Measurements from ENCODE around the gene KIAA1586. TPM values are rescaled to one million over a fixed set of nuclear protein-coding genes. Genes with fewer than 3 reads are reported as not detected.
A peak's percentile ranks its signal among the peaks of the same experiment; 100 is the strongest.
"Not testable (repeated sequence)": the region's sequence is repeated elsewhere in the genome, so short reads cannot be mapped to it uniquely, and the experiment has no call there.

KIAA1586 gene
- total RNA-seq, 4 donors from 2014 or later, result 6.2 to 9.9 (median 8.7) TPM

DNA sequence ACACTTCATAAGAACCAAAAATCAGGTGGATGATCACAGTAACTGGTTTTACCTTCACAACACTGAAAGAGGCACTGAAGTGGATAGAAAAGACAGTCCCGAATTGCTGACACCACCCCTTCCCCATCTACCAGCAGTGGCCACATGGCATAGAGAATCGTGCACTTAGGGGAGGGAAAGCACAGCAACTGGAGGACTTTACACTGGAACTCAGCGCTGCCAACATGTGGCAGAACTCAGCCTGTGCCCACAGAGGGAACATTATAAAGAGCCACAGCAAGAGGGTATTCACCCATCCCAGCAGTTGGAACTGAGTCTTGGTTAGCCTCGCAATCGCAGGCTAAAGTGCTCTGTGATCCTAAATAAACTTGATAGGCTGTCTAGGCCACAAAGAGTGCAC lies 6.5 kb upstream of the KIAA1586 start:
- Histone ChIP-seq H3K36me3 (no peaks in the 10 kb centered on the region), H3K9me3 (no peaks in the 10 kb centered on the region), H3K4me1 (no peaks in the 10 kb centered on the region), H3K4me3 (no peak overlapping the region), H3K27ac (replicated peaks in 1 of 4) (no peak overlapping the region), H3K27me3 (peaks cover 0 to 19% (median 0%) of the 10 kb centered on the region in 4 donors)
- DNase-seq (ENCODE audit: extremely low spot score), result no peak
- no peak for TF ChIP-seq POLR2AphosphoS5 (IDR thresholded peaks at IDR 0.05)
- TF ChIP-seq EP300 (IDR thresholded peaks at IDR 0.05), result no peak
- TF ChIP-seq POLR2A (IDR thresholded peaks at IDR 0.05; ENCODE audit: low read depth), result no peak
- TF ChIP-seq, protein P1, sequence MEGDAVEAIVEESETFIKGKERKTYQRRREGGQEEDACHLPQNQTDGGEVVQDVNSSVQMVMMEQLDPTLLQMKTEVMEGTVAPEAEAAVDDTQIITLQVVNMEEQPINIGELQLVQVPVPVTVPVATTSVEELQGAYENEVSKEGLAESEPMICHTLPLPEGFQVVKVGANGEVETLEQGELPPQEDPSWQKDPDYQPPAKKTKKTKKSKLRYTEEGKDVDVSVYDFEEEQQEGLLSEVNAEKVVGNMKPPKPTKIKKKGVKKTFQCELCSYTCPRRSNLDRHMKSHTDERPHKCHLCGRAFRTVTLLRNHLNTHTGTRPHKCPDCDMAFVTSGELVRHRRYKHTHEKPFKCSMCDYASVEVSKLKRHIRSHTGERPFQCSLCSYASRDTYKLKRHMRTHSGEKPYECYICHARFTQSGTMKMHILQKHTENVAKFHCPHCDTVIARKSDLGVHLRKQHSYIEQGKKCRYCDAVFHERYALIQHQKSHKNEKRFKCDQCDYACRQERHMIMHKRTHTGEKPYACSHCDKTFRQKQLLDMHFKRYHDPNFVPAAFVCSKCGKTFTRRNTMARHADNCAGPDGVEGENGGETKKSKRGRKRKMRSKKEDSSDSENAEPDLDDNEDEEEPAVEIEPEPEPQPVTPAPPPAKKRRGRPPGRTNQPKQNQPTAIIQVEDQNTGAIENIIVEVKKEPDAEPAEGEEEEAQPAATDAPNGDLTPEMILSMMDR (IDR thresholded peaks at IDR 0.05), result no peak
- WGBS, result 80% methylated on average over 5 of the region's 5 CpGs
- intact Hi-C loops (cut with DNase I), result no loop called here

GRCh38 chr6:57044061-57044460 lies 2.4 kb upstream of the KIAA1586 start:
- H3K36me3 ChIP-seq; DNase-seq (ENCODE audit: extremely low spot score); H3K9me3 ChIP-seq; intact Hi-C loops (cut with DNase I); H3K4me3 ChIP-seq; H3K27ac ChIP-seq (replicated peaks in 1 of 4): not testable (repeated sequence)
- Histone ChIP-seq H3K27me3 (peaks cover 0 to 19% (median 0%) of the 10 kb centered on the region in 4 donors), H3K4me1 (peaks cover 4 to 17% (median 13%) of the 10 kb centered on the region in 4 donors)
- WGBS, result 81% methylated on average over 1 of the region's 1 CpG

- H3K36me3 ChIP-seq, result no peaks in the 10 kb centered on the region
- TF ChIP-seq, protein P1 (IDR thresholded peaks at IDR 0.05), result no peak
- TF ChIP-seq POLR2AphosphoS5 (IDR thresholded peaks at IDR 0.05), result no peak
- TF ChIP-seq EP300 (IDR thresholded peaks at IDR 0.05), result no peak
- no peak for TF ChIP-seq POLR2A (IDR thresholded peaks at IDR 0.05; ENCODE audit: low read depth)
- no peak overlapping the region for H3K27ac ChIP-seq (replicated peaks in 1 of 4)
- 96% methylated on average over 2 of the region's 2 CpGs for WGBS
- H3K4me3 ChIP-seq, result no peak overlapping the region
- H3K27me3 ChIP-seq, result peaks cover 0 to 19% (median 0%) of the 10 kb centered on the region in 4 donors
- no peak for DNase-seq (ENCODE audit: extremely low spot score)
- H3K4me1 ChIP-seq, result peaks cover 4 to 19% (median 18%) of the 10 kb centered on the region in 4 donors
- H3K9me3 ChIP-seq, result no peaks in the 10 kb centered on the region
- intact Hi-C loops (cut with DNase I), result no loop called here
These were observed 1.9 kb upstream of the KIAA1586 start for GRCh38 chr6:57044568-57044967.

- intact Hi-C loops (cut with DNase I), result loop anchor here (5.0 kb wide), 2 partner anchors 40 to 275 kb away; no protein-coding TSS in a partner anchor
- not testable (repeated sequence) for H3K27me3 ChIP-seq; H3K9me3 ChIP-seq; DNase-seq (ENCODE audit: extremely low spot score); H3K27ac ChIP-seq (replicated peaks in 1 of 4); H3K4me3 ChIP-seq
- WGBS, result no CpG with 5 or more reads among the region's 5 CpGs
- peaks cover 7 to 18% (median 14%) of the 10 kb centered on the region in 4 donors for H3K36me3 ChIP-seq
- H3K4me1 ChIP-seq, result peaks cover 4 to 23% (median 18%) of the 10 kb centered on the region in 4 donors
These were observed 728 bp downstream of the KIAA1586 start for GRCh38 chr6:57047257-57047585.

- not testable (repeated sequence) for DNase-seq (ENCODE audit: extremely low spot score); H3K9me3 ChIP-seq
These were observed 1.4 kb downstream of the KIAA1586 start for GRCh38 chr6:57047859-57048258.

DNA sequence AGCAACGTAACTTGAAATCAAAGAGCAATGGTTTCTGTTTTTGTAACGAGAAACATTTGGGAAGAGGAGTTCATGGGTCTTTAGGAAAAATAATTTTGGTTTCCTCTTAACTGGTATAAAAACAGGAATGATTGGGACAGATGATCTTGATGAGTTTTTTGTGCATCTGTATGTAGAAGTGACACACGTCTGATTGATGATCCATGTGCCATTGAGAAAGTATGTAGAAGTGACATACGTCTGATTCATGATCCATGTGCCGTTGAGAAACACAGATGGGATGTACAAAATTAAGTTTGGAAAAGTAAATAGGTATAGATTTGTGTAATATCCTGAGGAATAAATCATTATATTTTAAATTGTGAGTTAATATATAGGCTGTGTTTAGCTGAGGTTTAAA lies 2.1 kb downstream of the KIAA1586 start:
- TF ChIP-seq POLR2AphosphoS5 (IDR thresholded peaks at IDR 0.05) (no peak), EP300 (IDR thresholded peaks at IDR 0.05) (no peak), POLR2A (IDR thresholded peaks at IDR 0.05; ENCODE audit: low read depth) (no peak)
- TF ChIP-seq, protein P1 (IDR thresholded peaks at IDR 0.05), result no peak
- Histone ChIP-seq H3K4me3 (no peak overlapping the region), H3K4me1 (peaks cover 4 to 23% (median 18%) of the 10 kb centered on the region in 4 donors), H3K9me3 (no peaks in the 10 kb centered on the region), H3K27me3 (no peaks in the 10 kb centered on the region), H3K36me3 (peaks cover 13 to 31% (median 21%) of the 10 kb centered on the region in 4 donors), H3K27ac (replicated peaks in 1 of 4) (no peak overlapping the region)
- intact Hi-C loops (cut with DNase I), result loop anchor here (5.0 kb wide), 2 partner anchors 39 to 274 kb away; no protein-coding TSS in a partner anchor
- DNase-seq (ENCODE audit: extremely low spot score), result no peak
- WGBS, result 72% methylated on average over 5 of the region's 5 CpGs

More at GRCh38 chr6:57047859-57048258, 1.4 kb downstream of the KIAA1586 start:
- Histone ChIP-seq H3K4me1 (peaks cover 4 to 23% (median 18%) of the 10 kb centered on the region in 4 donors), H3K27ac (replicated peaks in 1 of 4) (peak overlapping the region in 1 of 4 donors; percentile 43), H3K36me3 (peaks cover 7 to 24% (median 17%) of the 10 kb centered on the region in 4 donors)
- H3K27me3 ChIP-seq, H3K4me3 ChIP-seq: not testable (repeated sequence)
- WGBS, result 84% methylated on average over 6 of the region's 6 CpGs
- intact Hi-C loops (cut with DNase I), result loop anchor here (5.0 kb wide), 2 partner anchors 39 to 274 kb away; no protein-coding TSS in a partner anchor

Data from esophagus muscularis mucosa (tissue), 4 donors.